ENCODE results near the gene MAGI2.

MAGI2 gene

DNA sequence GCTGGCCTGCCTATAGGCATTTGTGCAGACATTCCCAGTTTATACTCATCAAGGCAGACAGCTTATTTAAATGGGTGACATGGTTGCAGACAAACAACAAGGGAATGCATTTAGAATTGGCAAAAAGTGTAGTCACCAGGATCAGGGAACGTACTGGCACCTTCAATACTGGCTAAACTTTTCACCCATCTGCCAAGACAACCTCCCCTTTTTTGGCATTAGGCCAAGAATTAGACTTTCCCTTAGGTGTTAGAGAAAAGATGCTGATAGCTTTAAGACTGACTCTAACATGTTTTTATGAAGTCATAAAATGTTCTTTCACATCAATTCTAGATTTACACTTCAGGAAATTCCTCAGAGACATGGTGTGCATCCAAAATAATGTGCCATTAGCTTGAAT, 1289.0 kb downstream of the MAGI2 start:
- TF ChIP-seq CTCF (IDR thresholded peaks at IDR 0.05; ENCODE audit: borderline replicate concordance, control extremely low read depth, extremely low read depth, insufficient read depth, missing control alignments), result no peak
- in situ Hi-C loops (cut with MboI; ENCODE audit: low sequenced_read_pairs, unreplicated experiment), result no loop called here
- no peak for DNase-seq (ENCODE audit: low spot score)

- in situ Hi-C loops (cut with MboI; ENCODE audit: low sequenced_read_pairs, unreplicated experiment), result no loop called here
Observed at GRCh38 chr7:78161781-78162180, 1291.7 kb downstream of the MAGI2 start.

DNA sequence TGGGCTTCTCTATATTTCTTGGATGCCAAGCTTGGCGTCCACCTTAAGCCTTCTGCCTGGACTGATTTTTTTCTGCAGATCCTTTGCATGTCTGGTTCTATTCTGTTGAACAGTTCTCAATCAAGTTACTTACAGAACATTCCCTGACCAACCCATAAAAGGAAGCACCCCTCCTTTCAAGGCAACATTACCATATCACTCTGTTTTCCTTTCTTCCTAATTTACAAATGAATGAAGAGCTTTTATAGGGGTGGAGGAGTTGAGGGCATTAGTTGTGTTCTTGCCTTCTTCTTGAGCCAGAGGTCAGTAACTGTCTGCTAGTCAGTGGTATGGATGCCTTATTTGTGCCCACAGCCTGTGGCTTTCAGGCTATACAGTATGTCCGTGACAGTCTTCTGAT, 1293.9 kb downstream of the MAGI2 start:
- TF ChIP-seq CTCF (IDR thresholded peaks at IDR 0.05; ENCODE audit: borderline replicate concordance, control extremely low read depth, extremely low read depth, insufficient read depth, missing control alignments), result no peak
- DNase-seq (ENCODE audit: low spot score), result no peak
- in situ Hi-C loops (cut with MboI; ENCODE audit: low sequenced_read_pairs, unreplicated experiment), result no loop called here

More at GRCh38 chr7:78161781-78162180, 1291.7 kb downstream of the MAGI2 start:
- DNase-seq (ENCODE audit: low spot score), result no peak
- no peak for TF ChIP-seq CTCF (IDR thresholded peaks at IDR 0.05; ENCODE audit: borderline replicate concordance, control extremely low read depth, extremely low read depth, insufficient read depth, missing control alignments)

- no peak for DNase-seq (ENCODE audit: low spot score)
- in situ Hi-C loops (cut with MboI; ENCODE audit: low sequenced_read_pairs, unreplicated experiment), result no loop called here
- no peak for TF ChIP-seq CTCF (IDR thresholded peaks at IDR 0.05; ENCODE audit: borderline replicate concordance, control extremely low read depth, extremely low read depth, insufficient read depth, missing control alignments)
Observed at GRCh38 chr7:78153285-78153684, 1300.2 kb downstream of the MAGI2 start.

DNA sequence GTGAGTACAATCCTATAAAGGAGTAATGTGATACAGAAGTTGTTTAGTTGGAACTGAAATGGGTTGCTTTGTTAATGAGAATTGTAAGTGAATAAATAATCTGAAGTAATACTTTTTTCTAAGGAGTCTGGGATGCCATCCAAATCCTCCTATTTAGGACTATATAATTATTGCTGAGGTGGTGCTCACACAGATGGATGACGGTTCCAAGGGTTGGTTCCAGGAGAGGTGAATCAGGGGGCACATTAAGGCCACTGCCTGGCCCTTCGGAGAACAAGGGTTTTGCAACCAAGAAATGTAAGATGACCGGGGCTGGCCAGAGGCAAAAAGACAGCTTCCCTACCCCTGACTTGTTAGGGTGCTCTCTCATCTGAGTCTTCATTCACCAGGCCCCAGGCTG, 1302.2 kb downstream of the MAGI2 start:
- no peak for DNase-seq (ENCODE audit: low spot score)
- in situ Hi-C loops (cut with MboI; ENCODE audit: low sequenced_read_pairs, unreplicated experiment), result no loop called here
- no peak for TF ChIP-seq CTCF (IDR thresholded peaks at IDR 0.05; ENCODE audit: borderline replicate concordance, control extremely low read depth, extremely low read depth, insufficient read depth, missing control alignments)

DNA sequence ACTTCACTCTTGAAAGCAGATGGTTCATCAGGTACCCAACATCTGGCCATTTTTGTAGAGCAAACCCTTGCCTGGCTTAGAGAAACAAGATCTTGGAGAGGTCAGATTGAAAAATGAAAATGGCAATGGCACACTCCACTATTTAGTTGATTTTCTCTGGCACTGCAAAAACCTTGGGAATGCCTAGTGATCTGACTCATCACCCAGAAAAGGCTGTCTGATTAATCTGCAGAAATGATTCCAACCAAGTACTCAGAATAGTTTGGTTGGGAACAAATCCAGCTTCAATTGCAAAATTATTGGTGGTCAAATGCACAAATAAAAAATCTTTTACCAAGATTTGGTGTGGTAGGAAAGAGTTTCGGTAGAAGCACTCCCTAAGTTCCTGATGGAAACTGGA, 1303.7 kb downstream of the MAGI2 start:
- in situ Hi-C loops (cut with MboI; ENCODE audit: low sequenced_read_pairs, unreplicated experiment), result no loop called here
- no peak for DNase-seq (ENCODE audit: low spot score)
- no peak for TF ChIP-seq CTCF (IDR thresholded peaks at IDR 0.05; ENCODE audit: borderline replicate concordance, control extremely low read depth, extremely low read depth, insufficient read depth, missing control alignments)

Measured in GM13976 (cell line).